Upper lobe of left lung (tissue), 6 donors: ENCODE results near the gene HID1. TPM values are rescaled to one million over a fixed set of nuclear protein-coding genes. Genes with fewer than 3 reads are reported as not detected.

ENCODE experiments used
- ATAC-seq, 2 donors: fragments of 200-7000 bp; cut with Tn5 transposase; one replicate each; pipeline ENCODE4 v1.9.1; 2022; ENCODE audit warnings: mild to moderate bottlenecking in 2 of 2, moderate library complexity in 2 of 2; ENCODE audit not compliant: low FRiP score in 2 of 2
- DNase-seq, 2 donors: peaks; one replicate each; pipeline ENCODE4 v3.0.0-alpha.2; 2019 to 2020
- H3K27ac ChIP-seq, 4 donors: fragments of 200-600 bp; sonication (generic); one replicate each; pipeline ENCODE4 v1.5.1; 2016 to 2019
- H3K27me3 ChIP-seq, 4 donors: fragments of 200-600 bp; sonication (generic); one replicate each; pipeline ENCODE4 v1.5.1; 2017 to 2019
- H3K36me3 ChIP-seq, 4 donors: fragments of 200-600 bp; sonication (generic); one replicate each; pipeline ENCODE4 v1.5.1; 2016 to 2019
- H3K4me1 ChIP-seq, 4 donors: fragments of 200-600 bp; sonication (generic); one replicate each; pipeline ENCODE4 v1.5.1; 2018 to 2019
- H3K4me3 ChIP-seq, 4 donors: fragments of 200-600 bp; sonication (generic); one replicate each; pipeline ENCODE4 v1.5.1; 2017 to 2019; ENCODE audit warnings: mild to moderate bottlenecking in 2 of 4, moderate library complexity in 1 of 4
- H3K9me3 ChIP-seq, 4 donors: fragments of 200-600 bp; sonication (generic); one replicate each; pipeline ENCODE4 v1.5.1; 2018 to 2019
- EP300 ChIP-seq, 4 donors: sonication (generic); formaldehyde crosslinking; IDR thresholded peaks; one replicate each; pipeline ENCODE4 v1.5.1; 2017; ENCODE audit warnings: antibody characterized with exemption in 4 of 4, control low read depth in 2 of 4
- POLR2A ChIP-seq, 4 donors: fragments of 450-650 bp; IDR thresholded peaks; one replicate each; pipeline ENCODE4 v1.5.1; 2016 to 2017; ENCODE audit warnings: antibody characterized with exemption in 4 of 4, mild to moderate bottlenecking in 2 of 4
- POLR2AphosphoS5 ChIP-seq, 2 donors: sonication (generic); formaldehyde crosslinking; IDR thresholded peaks; one replicate each; pipeline ENCODE4 v1.5.1; 2017; ENCODE audit warnings: antibody characterized with exemption in 2 of 2
- WGBS, 2 donors: methylation state at CpG; one replicate each; pipeline ENCODE4 v1.1.5; 2017 to 2018; 5-methylcytosine and 5-hydroxymethylcytosine counted together
- total RNA-seq, 6 donors: library from RNA; depleted of rRNA in 4 of 6; stranded (reverse); fragments of >200 nt in 4 of 6; gene quantifications; one replicate each; pipeline versions ENCODE4 v1.1.0 to v1.2.1, GENCODE V29; 2016 to 2021
- TF ChIP-seq, protein P1 (sequence below), 6 experiments: fragments of 450-650 bp in 4 of 6; fragments of 200-600 bp in 2 of 6; sonication (generic) in 2 of 6; IDR thresholded peaks; one replicate each; pipeline ENCODE4 v1.5.1; 2016 to 2019; ENCODE audit warnings: antibody characterized with exemption in 6 of 6
- donor health status: DM: no; HTN: no; CAD: no; lungs with moderate emphysema.
- donor health status: DM: no; HTN: yes; CAD: no; lungs with severe emphysema.

The HID1 gene
- total RNA-seq, 6 donors from 2014 or later: 21.6 to 60.8 (median 33.3) TPM

DNA sequence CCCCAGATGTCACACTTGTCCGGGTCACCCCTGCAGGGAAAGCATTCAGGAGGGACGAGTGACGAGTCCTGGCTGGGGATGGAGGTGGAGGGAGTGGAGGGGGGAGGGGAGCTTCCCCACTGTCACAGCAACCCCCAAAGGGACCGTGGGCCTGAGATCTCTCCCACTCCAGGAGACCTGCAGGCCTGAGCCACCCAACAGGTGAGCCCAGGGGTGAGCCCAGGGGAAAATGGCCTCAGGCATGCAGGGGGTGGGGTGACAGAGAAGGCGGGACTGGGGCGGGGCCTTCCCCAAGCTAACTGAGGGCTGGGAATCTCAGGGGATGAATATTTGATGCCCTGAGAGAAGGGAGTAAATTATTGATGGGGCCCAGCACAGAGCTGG is 51.9 kb downstream of the HID1 start:
- H3K4me1 ChIP-seq: peaks cover 22 to 23% (median 22%) of the 10 kb centered on the region in 4 donors
- H3K27ac ChIP-seq: no peak overlapping the region
- no peak overlapping the region for H3K4me3 ChIP-seq
- H3K36me3 ChIP-seq: no peaks in the 10 kb centered on the region
- 55 to 65% methylated on average over 5 to 6 of the region's 6 CpGs for WGBS, 2 donors
- peaks cover 0 to 42% (median 20%) of the 10 kb centered on the region in 4 donors for H3K27me3 ChIP-seq
- DNase-seq (no peak), ATAC-seq (no peak)
- H3K9me3 ChIP-seq: no peaks in the 10 kb centered on the region
- TF ChIP-seq POLR2A (IDR thresholded peaks at IDR 0.05) (no peak), EP300 (IDR thresholded peaks at IDR 0.05) (no peak), POLR2AphosphoS5 (IDR thresholded peaks at IDR 0.05) (no peak)
- TF ChIP-seq, protein P1, sequence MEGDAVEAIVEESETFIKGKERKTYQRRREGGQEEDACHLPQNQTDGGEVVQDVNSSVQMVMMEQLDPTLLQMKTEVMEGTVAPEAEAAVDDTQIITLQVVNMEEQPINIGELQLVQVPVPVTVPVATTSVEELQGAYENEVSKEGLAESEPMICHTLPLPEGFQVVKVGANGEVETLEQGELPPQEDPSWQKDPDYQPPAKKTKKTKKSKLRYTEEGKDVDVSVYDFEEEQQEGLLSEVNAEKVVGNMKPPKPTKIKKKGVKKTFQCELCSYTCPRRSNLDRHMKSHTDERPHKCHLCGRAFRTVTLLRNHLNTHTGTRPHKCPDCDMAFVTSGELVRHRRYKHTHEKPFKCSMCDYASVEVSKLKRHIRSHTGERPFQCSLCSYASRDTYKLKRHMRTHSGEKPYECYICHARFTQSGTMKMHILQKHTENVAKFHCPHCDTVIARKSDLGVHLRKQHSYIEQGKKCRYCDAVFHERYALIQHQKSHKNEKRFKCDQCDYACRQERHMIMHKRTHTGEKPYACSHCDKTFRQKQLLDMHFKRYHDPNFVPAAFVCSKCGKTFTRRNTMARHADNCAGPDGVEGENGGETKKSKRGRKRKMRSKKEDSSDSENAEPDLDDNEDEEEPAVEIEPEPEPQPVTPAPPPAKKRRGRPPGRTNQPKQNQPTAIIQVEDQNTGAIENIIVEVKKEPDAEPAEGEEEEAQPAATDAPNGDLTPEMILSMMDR (IDR thresholded peaks at IDR 0.05): no peak

DNA sequence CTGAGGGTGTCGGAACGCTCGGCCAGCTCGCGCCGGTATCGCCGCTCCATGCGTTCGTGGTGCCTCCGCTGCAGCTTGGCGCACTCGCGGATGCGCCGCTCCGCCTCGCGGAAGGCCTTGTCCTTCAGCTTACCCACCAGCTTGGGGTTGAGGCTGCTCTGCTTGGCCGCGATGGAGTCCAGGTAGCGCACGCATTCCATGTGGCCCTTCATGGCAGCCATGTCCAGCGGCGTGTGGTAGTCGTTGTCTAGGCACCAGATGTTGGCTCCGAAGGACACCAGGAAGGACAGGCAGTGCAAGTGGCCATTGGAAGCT is 52.3 kb downstream of the HID1 start:
- H3K4me3 ChIP-seq: no peak overlapping the region
- H3K27ac ChIP-seq: no peak overlapping the region
- peaks cover 0 to 38% (median 20%) of the 10 kb centered on the region in 4 donors for H3K27me3 ChIP-seq
- TF ChIP-seq POLR2A (IDR thresholded peaks at IDR 0.05) (no peak), POLR2AphosphoS5 (IDR thresholded peaks at IDR 0.05) (no peak), EP300 (IDR thresholded peaks at IDR 0.05) (no peak)
- TF ChIP-seq, protein P1 (IDR thresholded peaks at IDR 0.05): no peak
- peaks cover 22 to 23% (median 22%) of the 10 kb centered on the region in 4 donors for H3K4me1 ChIP-seq
- DNase-seq (no peak), ATAC-seq (no peak)
- no peaks in the 10 kb centered on the region for H3K9me3 ChIP-seq
- H3K36me3 ChIP-seq: no peaks in the 10 kb centered on the region
- 87% methylated on average over 27 of the region's 27 CpGs; no CpG with 5 or more reads in 1 of the 2 donors for WGBS, 2 donors

DNA sequence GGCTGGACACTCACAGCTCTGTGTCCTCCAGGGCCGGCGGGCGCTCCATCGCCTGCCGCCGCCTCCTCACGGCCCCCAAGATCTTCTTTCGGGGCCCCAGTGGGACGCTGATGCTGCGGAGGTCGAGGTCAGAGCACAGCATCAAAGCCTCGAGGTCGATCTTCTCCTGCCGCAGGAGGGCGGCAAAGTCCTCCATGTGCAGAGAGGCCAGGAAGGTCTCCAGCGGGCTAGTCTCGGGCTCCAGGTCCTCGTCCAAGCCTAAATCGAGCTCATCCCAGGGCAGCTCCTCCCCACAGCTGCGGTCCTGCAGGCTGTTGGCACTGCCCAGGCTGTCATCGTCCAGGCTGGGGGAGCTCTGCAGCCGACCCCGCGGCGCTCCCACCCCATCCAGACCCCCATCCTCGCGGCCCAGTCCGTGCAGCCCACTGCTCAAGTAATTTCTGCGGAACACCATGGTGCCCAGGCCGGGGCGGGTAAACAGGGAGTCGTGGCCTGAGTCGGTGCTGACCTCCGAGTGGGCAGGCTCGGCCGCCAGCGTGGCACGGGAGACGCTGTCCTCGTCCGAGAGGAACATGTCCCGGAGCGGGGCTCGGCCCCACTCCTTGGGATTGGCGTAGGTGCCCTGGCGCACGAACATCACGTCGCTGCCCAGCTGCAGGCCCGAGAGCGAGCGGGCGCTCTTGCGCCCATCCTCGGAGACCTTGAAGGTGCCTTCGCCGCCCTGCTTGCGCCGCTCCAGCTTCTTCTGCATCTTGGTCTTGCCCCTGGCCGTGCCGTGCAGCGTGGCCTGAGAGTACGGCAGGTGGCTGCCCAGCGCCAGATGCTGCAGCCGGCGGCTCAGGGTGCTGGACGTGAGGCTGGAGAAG is 52.9 kb downstream of the HID1 start:
- ATAC-seq: no peak

DNA sequence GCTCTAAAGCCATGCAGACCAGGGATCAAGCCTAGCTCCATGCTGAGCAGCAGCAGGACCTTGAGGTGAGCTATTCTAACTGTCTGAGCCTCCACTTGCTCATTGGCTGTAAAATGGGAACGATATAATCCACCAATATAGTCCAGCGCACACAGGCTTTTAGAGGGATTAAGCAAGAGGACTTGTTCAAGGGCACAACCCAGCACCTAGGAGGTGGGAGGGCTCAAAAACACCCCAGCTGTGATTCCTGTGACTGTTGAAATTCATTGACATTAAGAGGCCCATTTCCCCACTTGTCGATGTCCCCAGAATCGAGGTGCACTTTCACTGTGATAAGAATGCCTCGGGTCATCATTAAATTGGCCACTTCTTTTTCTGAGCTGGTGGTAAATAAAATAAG is 53.7 kb downstream of the HID1 start:
- no peak for DNase-seq
- H3K27me3 ChIP-seq: peaks cover 0 to 25% (median 14%) of the 10 kb centered on the region in 4 donors
- no peaks in the 10 kb centered on the region for H3K36me3 ChIP-seq
- 78 to 92% methylated on average over 5 of the region's 5 CpGs for WGBS, 2 donors
- H3K9me3 ChIP-seq: no peaks in the 10 kb centered on the region
- ATAC-seq: no peak
- H3K27ac ChIP-seq: no peak overlapping the region
- TF ChIP-seq, protein P1 (IDR thresholded peaks at IDR 0.05): no peak
- TF ChIP-seq POLR2A (IDR thresholded peaks at IDR 0.05) (no peak), EP300 (IDR thresholded peaks at IDR 0.05) (no peak), POLR2AphosphoS5 (IDR thresholded peaks at IDR 0.05) (no peak)
- H3K4me3 ChIP-seq: no peak overlapping the region
- peaks cover 12 to 13% (median 13%) of the 10 kb centered on the region in 4 donors for H3K4me1 ChIP-seq

More for the DNA sequence above, 52.9 kb downstream of the HID1 start:
- Histone ChIP-seq H3K27me3 (peaks cover 0 to 33% (median 18%) of the 10 kb centered on the region in 4 donors), H3K9me3 (no peaks in the 10 kb centered on the region), H3K4me1 (peaks cover 20 to 21% (median 20%) of the 10 kb centered on the region in 4 donors), H3K36me3 (no peaks in the 10 kb centered on the region), H3K4me3 (no peak overlapping the region), H3K27ac (no peak overlapping the region)
- peak in 1 of 2 donors; percentile 84 for DNase-seq
- TF ChIP-seq POLR2A (IDR thresholded peaks at IDR 0.05): no peak
- no peak for TF ChIP-seq POLR2AphosphoS5 (IDR thresholded peaks at IDR 0.05)
- 74 to 81% methylated on average over 35 to 58 of the region's 67 CpGs for WGBS, 2 donors

DNA sequence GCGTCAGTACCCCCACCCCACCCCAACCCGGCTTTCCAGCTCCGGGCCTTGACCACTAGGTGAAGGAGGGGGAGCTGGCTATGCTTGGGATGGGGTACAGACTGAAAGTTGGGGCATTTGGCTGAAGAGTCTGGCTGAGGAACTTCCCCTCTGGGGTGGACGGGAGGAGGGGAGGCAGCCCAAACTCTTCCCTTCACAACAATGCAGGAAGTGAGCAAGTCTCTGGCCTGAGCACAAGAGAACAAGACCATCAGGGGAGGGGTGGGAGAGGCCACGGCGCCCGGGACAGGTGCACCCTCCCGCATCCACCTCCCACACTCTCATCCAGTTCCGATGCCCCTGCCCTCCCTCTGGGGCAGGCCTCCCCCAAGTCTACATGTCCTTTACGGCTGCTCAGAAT is 55.1 kb downstream of the HID1 start:
- Histone ChIP-seq H3K27me3 (peaks cover 0 to 11% (median 5%) of the 10 kb centered on the region in 4 donors), H3K27ac (no peak overlapping the region), H3K4me1 (no peaks in the 10 kb centered on the region), H3K36me3 (no peaks in the 10 kb centered on the region), H3K4me3 (no peak overlapping the region), H3K9me3 (no peaks in the 10 kb centered on the region)
- peak in 1 of 2 donors; percentile 41 for ATAC-seq
- DNase-seq: no peak
- 42 to 58% methylated on average over 5 to 10 of the region's 10 CpGs for WGBS, 2 donors
- TF ChIP-seq POLR2A (IDR thresholded peaks at IDR 0.05) (no peak), EP300 (IDR thresholded peaks at IDR 0.05) (no peak), POLR2AphosphoS5 (IDR thresholded peaks at IDR 0.05) (no peak)
- TF ChIP-seq, protein P1 (IDR thresholded peaks at IDR 0.05): no peak
